RWPE2 (cell line): ENCODE results near the gene MAP4.

ENCODE experiments used
- ATAC-seq: fragments of 200-7000 bp; cut with Tn5 transposase; 3 replicates; pipeline ENCODE4 v1.9.1; 2021; ENCODE audit warnings: low read depth
- DNase-seq: peaks from one replicate; pipeline ENCODE4 v3.0.0-alpha.2; 2020; ENCODE audit warnings: low spot score
- H3K27ac ChIP-seq: fragments of 450-650 bp; 2 replicates; pipeline ENCODE4 v1.5.1; 2017; ENCODE audit warnings: mild to moderate bottlenecking; ENCODE audit not compliant: poor library complexity, severe bottlenecking
- H3K27me3 ChIP-seq: fragments of 250-450 bp; sonication (Bioruptor Pico); 2 replicates; pipeline ENCODE4 v1.5.1; 2021; ENCODE audit warnings: mild to moderate bottlenecking, moderate library complexity; ENCODE audit not compliant: insufficient read depth, poor library complexity, severe bottlenecking
- H3K36me3 ChIP-seq: fragments of 250-450 bp; sonication (Bioruptor Pico); 2 replicates; pipeline ENCODE4 v1.5.1; 2020; ENCODE audit warnings: low read depth, mild to moderate bottlenecking, moderate library complexity
- H3K4me1 ChIP-seq: fragments of 250-450 bp; sonication (Bioruptor Pico); 2 replicates; pipeline ENCODE4 v1.5.1; 2021; ENCODE audit warnings: mild to moderate bottlenecking, moderate library complexity; ENCODE audit not compliant: insufficient read depth, poor library complexity, severe bottlenecking
- H3K4me3 ChIP-seq: fragments of 250-450 bp; sonication (Bioruptor Pico); 2 replicates; pipeline ENCODE4 v1.5.1; 2021; ENCODE audit warnings: mild to moderate bottlenecking, moderate library complexity; ENCODE audit not compliant: severe bottlenecking
- H3K9me3 ChIP-seq: fragments of 250-450 bp; sonication (Bioruptor Pico); 2 replicates; pipeline ENCODE4 v1.5.1; 2021; ENCODE audit warnings: mild to moderate bottlenecking, moderate library complexity; ENCODE audit not compliant: severe bottlenecking
- TF ChIP-seq, protein P1 (sequence below): fragments of 450-650 bp; IDR thresholded peaks from one replicate; pipeline ENCODE4 v1.5.1; 2017; ENCODE audit warnings: mild to moderate bottlenecking, moderate library complexity; ENCODE audit not compliant: poor library complexity, severe bottlenecking

Gene MAP4

DNA sequence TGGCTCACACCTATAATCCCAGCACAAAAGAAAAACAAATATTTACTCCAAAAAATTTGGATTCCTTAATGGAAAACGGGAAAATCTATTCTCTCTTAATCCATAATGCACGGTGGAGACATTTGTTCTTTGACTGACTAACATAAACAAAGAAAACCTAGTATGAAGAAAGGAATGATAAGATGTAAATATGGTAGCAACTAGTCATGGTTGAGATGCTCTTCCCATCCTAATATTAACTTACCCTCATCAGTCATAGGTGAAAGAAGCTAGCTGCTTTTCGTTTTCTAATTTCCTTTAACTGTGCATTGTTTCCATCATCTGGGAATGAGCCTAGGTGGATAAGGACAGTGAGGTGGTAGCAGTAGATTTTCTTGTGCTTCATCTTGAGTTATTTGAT is 22.0 kb downstream of the MAP4 start:
- TF ChIP-seq, protein P1, sequence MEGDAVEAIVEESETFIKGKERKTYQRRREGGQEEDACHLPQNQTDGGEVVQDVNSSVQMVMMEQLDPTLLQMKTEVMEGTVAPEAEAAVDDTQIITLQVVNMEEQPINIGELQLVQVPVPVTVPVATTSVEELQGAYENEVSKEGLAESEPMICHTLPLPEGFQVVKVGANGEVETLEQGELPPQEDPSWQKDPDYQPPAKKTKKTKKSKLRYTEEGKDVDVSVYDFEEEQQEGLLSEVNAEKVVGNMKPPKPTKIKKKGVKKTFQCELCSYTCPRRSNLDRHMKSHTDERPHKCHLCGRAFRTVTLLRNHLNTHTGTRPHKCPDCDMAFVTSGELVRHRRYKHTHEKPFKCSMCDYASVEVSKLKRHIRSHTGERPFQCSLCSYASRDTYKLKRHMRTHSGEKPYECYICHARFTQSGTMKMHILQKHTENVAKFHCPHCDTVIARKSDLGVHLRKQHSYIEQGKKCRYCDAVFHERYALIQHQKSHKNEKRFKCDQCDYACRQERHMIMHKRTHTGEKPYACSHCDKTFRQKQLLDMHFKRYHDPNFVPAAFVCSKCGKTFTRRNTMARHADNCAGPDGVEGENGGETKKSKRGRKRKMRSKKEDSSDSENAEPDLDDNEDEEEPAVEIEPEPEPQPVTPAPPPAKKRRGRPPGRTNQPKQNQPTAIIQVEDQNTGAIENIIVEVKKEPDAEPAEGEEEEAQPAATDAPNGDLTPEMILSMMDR, result no peak
- no peak for DNase-seq
- no peak overlapping the region for H3K4me3 ChIP-seq
- H3K4me1 ChIP-seq, result peaks cover 4% of the 10 kb centered on the region
- ATAC-seq, result no peak
- peaks cover 52% of the 10 kb centered on the region for H3K36me3 ChIP-seq
- H3K27me3 ChIP-seq, result no peaks in the 10 kb centered on the region
- no peaks in the 10 kb centered on the region for H3K9me3 ChIP-seq
- no peak overlapping the region for H3K27ac ChIP-seq

- no peak overlapping the region for H3K4me3 ChIP-seq
- no peaks in the 10 kb centered on the region for H3K27me3 ChIP-seq
- peaks cover 4% of the 10 kb centered on the region for H3K4me1 ChIP-seq
- no peak for ATAC-seq
- H3K9me3 ChIP-seq, result no peaks in the 10 kb centered on the region
- no peak overlapping the region for H3K27ac ChIP-seq
- peaks cover 53% of the 10 kb centered on the region for H3K36me3 ChIP-seq
- DNase-seq, result no peak
- TF ChIP-seq, protein P1, result no peak
Observed at GRCh38 chr3:47991341-47991740, 24.9 kb downstream of the MAP4 start.

DNA sequence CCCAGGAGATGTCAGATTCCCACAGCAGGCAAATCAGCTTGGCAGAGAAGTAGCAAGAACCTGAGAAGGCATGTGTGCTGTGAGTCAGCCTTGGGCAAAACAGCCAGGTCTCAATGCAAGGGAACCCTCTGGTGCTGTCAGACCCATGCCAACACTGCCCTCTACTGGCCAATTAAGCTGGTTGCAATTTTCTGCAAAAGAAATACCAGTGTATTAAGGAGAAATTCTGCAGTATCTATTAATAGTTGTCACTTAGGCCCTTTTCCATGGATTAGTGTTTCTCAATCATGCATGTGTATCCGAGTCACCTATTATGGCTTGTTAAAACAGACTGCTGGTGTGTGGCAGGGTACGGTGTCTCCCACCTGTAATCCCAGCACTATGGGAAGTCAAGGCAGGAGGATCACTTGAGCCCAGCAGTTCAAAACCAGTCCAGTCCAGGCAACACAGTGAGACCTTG is 26.2 kb downstream of the MAP4 start:
- Histone ChIP-seq H3K27ac (no peak overlapping the region), H3K4me3 (no peak overlapping the region), H3K4me1 (peaks cover 7% of the 10 kb centered on the region), H3K27me3 (no peaks in the 10 kb centered on the region), H3K36me3 (peaks cover 54% of the 10 kb centered on the region), H3K9me3 (no peaks in the 10 kb centered on the region)
- TF ChIP-seq, protein P1, result peak; percentile 95
- ATAC-seq, result peak; percentile 100
- peak; percentile 76 for DNase-seq

GRCh38 chr3:47985381-47985780 is 30.8 kb downstream of the MAP4 start:
- ATAC-seq (no peak), DNase-seq (no peak)
- Histone ChIP-seq H3K9me3 (no peaks in the 10 kb centered on the region), H3K27ac (peak overlapping the region; percentile 41), H3K4me3 (no peak overlapping the region), H3K4me1 (peaks cover 17% of the 10 kb centered on the region), H3K36me3 (peaks cover 47% of the 10 kb centered on the region), H3K27me3 (no peaks in the 10 kb centered on the region)
- TF ChIP-seq, protein P1, result no peak

GRCh38 chr3:47984075-47984728 is 32.0 kb downstream of the MAP4 start:
- DNase-seq (no peak), ATAC-seq (peak; percentile 69)
- TF ChIP-seq, protein P1, result no peak
- Histone ChIP-seq H3K27ac (peak overlapping the region; percentile 41), H3K4me3 (no peak overlapping the region), H3K27me3 (no peaks in the 10 kb centered on the region), H3K4me1 (peaks cover 13% of the 10 kb centered on the region), H3K36me3 (peaks cover 43% of the 10 kb centered on the region), H3K9me3 (no peaks in the 10 kb centered on the region)
